HG03565 (cell line): Measurements from ENCODE around the gene LHFPL2.

Experiments
- ATAC-seq: cut with Tn5 transposase; IDR thresholded peaks from one replicate; pipeline ENCODE4 v1.9.1; 2021; ENCODE audit warnings: mild to moderate bottlenecking, moderate library complexity; ENCODE audit not compliant: unreplicated experiment

Gene LHFPL2

GRCh38 chr5:78642701-78643100, 5.9 kb downstream of the LHFPL2 start:
- ATAC-seq: no peak

GRCh38 chr5:78640662-78641474, 7.7 kb downstream of the LHFPL2 start:
- no peak for ATAC-seq

GRCh38 chr5:78639791-78640190, 8.8 kb downstream of the LHFPL2 start:
- no peak for ATAC-seq

DNA sequence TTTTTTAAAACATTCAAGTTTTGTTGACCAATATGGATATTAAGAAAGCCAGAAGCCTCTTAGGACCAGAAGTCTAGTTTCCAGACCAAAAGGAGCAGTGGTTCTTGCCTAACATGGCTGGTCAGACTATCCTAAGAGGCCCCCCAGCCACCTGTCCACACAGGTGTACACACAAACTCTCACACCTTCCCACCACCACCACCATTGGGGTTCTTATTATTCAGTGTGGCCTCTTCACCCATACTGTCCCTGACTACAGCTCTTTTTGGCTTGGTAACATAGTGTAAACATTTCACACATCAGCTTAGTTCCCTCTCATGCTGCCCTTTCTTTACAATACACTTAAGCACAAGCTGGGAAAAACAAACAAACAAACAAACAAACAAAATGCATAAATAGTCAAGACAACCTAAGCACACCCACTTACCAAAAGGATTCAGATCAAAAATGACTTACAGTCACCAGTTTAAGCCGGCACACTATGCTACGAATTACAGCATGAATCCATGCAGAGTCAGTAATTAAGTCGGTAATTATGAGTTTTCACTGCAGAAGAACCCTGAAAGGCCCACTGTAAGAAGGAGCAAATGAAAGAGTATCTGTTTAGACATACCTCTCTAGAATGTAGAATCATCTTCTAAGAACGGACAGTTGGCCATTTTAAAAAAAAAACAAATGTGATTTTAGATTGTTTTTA, 9.5 kb downstream of the LHFPL2 start:
- ATAC-seq: no peak

DNA sequence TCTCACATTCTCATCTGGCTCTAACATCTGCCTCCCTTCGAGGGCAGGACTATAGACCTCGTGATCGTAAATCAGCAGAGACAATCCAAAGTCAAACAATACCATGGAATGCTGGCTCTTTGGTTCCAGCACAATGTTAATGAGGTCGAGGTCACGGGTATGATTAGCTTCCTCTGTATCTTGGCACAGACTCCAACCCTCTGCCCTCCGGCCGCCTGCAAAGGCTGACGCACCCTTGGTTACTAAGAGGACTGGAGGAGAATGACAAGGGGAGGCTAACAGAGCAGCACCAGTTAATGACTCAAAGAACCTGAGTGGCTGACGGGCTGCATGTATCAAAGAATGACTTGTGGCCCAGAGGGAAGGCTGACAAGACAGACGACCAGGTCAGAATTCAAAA, 10.1 kb downstream of the LHFPL2 start:
- ATAC-seq: no peak

DNA sequence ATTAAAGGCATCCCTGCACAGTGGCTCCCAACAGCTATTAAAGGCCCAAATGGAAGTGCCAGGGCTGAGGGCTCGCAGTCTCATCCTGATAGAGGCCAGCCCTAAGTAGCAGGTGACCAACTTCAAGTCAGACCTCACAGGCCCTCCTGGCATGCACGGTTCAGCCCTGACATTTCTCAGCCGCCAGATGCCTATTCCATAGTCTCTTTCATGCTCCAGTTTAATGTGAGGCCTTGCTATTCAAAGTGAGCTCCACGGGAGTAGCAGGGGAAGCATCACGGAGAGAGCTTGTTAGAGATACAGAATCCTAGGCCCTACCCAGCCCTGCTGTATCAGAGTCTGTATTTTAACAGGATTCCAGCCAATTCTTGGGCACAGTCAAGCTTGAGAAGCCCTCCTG, 11.1 kb downstream of the LHFPL2 start:
- ATAC-seq: no peak

- no peak for ATAC-seq
Observed at GRCh38 chr5:78636682-78637081, 11.9 kb downstream of the LHFPL2 start.

- no peak for ATAC-seq
Observed at GRCh38 chr5:78634634-78635033, 13.9 kb downstream of the LHFPL2 start.

GRCh38 chr5:78634229-78634628, 14.3 kb downstream of the LHFPL2 start:
- ATAC-seq: no peak

GRCh38 chr5:78633700-78634099, 14.9 kb downstream of the LHFPL2 start:
- no peak for ATAC-seq

DNA sequence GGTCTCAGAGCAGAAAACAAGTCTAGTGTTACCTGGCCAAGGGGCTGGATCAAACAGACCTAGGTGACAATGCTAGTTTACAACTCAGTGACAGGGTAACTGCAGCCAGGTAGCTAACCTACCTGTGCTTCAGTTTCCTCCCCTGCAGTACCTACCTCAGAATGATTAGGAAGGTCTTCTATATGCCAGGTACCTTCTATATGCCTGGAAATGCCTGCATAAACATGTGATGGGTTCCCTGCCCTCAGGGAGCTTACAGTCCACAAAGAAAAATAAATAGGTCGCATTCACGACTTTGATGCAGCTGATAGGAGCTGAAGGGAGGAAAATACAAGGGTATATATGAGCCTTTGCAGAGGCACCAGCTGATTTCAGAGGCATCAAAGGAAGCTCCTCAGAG, 16.1 kb downstream of the LHFPL2 start:
- no peak for ATAC-seq

GRCh38 chr5:78631931-78632330, 16.6 kb downstream of the LHFPL2 start:
- ATAC-seq: no peak

GRCh38 chr5:78630047-78630446, 18.5 kb downstream of the LHFPL2 start:
- ATAC-seq: no peak

DNA sequence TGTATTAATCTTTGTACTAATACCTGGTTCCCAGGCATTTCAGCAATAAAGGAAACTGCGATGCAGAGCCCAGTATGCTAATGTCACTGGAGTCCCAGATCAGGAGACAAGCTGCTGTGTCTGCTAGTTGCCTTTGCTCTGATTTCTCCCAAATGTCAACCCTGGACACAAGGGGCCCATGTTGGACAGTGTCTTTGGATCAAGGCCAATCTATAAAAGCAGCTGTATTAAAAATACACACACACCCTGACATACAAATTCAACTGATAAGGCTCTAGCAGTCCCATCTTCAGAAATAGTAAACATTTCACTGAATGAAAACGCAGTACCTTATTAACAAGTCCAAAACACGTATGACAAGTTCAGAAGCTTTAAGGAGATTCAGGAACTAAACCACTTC, 18.9 kb downstream of the LHFPL2 start:
- ATAC-seq: no peak

- ATAC-seq: no peak
Observed at GRCh38 chr5:78628270-78628992, 20.1 kb downstream of the LHFPL2 start.

DNA sequence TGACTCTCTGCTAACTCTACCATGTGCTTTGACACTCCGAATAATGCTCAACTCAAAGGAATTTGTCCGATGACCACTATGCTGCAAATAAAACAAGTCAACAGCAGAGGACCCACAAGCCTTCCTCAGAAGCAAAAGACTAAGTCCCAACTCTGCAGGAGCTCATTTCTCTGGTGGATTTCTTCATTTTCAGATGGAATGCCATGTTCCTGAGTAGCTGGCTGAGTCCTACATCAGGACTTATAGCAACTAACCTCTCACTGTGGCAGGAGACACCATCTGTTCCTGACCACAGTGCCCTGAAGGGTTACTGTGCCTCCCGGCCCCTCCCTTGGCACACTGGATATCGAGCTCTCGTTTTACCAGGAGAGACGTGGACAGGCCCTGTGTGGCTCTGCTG, 20.8 kb downstream of the LHFPL2 start:
- ATAC-seq: no peak

DNA sequence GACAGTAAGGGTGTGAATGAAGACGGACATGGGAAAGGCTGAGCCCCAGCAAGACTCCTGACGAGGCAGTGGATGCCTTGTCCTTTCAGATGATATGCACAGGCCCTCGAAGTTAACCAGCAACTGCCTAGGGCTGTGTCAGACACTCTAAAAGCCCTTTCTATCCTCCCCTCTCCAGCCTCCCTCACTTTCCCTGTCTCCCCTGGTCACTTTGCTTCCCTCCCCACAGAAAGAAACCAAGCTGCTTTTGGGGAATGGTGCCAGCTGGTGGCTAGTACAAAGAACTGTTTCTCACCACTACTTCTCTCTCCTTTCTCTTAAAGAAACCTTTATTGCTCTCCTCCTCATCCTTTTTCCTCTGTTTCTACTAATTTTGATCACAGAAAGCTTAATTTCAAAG, 21.4 kb downstream of the LHFPL2 start:
- ATAC-seq: no peak

- no peak for ATAC-seq
Observed at GRCh38 chr5:78626009-78626571, 22.5 kb downstream of the LHFPL2 start.

DNA sequence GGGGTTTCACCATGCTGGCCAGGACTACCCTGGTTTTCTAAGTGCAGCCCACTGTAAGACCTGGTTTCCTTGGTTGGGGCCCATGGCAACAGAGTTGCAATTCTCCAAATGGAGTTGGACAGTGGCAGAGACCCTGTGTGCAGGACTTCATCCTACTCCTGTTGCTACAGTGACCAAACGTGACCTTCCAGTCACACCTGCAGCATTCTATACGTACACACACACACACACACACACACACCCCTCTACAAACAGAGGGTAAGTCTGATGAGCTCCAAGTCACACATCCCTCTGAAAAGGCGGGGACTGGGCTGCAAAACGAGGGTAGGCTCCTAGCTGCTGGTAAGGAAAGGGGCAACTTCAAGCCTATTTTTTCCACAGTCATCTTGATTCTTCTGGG, 23.6 kb downstream of the LHFPL2 start:
- no peak for ATAC-seq

- no peak for ATAC-seq
Observed at GRCh38 chr5:78624011-78624541, 24.5 kb downstream of the LHFPL2 start.

DNA sequence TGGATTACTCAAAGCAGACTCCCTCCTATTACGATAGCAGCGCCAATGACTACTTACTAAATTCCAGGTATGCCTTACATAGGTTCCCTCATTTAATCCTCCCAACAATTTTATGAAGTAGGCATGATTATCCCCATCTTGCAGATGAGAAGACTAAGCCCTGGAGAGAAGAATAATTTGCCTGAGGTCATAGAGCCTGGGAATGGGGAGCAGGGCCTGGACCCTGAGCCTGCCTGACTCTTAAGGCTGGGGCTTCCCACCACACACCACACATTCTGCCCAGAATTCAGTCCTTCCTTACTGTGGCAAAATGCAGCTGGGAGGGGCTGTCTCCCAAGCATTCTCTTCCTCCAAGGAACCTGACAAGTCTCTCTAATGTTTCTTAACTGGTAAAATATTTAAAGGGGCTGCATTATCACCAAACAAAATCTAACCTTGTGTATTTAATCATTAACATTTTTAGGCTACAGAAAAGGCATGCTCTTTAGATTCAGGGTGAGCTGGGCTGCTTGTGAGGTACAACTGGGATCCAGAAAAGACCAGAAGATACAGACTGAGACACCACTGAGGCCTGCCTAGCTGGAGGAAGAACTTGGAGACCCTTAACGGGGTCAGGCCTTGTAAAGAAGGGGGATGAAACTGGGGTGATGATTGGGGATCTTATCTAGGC, 26.1 kb downstream of the LHFPL2 start:
- no peak for ATAC-seq
